Neural cell (in vitro differentiated cells): ENCODE measurements around the gene LIMCH1. TPM values are rescaled to one million over a fixed set of nuclear protein-coding genes. Genes with fewer than 3 reads are reported as not detected.
"Not testable (repeated sequence)": the region's sequence is repeated elsewhere in the genome, so short reads cannot be mapped to it uniquely, and the experiment has no call there.

ENCODE experiments used
- H2AFZ ChIP-seq: fragments of 200-600, 300-800 bp; sonication (generic), shearing (Covaris generic); 2 replicates; pipeline ENCODE4 v1.6.0; 2014; ENCODE audit warnings: low read depth, mild to moderate bottlenecking, antibody characterized with exemption, low read length, moderate library complexity
- H3F3A ChIP-seq: fragments of 200-600 bp; shearing (Covaris generic); 2 replicates; pipeline ENCODE4 v1.6.1; 2016; ENCODE audit warnings: mild to moderate bottlenecking, moderate library complexity, mixed read lengths, antibody characterized with exemption, low read length; ENCODE audit not compliant: insufficient read depth, poor library complexity, severe bottlenecking
- H3K27ac ChIP-seq: fragments of 200-600, 300-800 bp; sonication (generic), shearing (Covaris generic); 2 replicates; pipeline ENCODE4 v1.5.1; 2014; ENCODE audit warnings: mild to moderate bottlenecking, low read length, moderate library complexity
- H3K27me3 ChIP-seq: fragments of 300-800, 200-600 bp; sonication (generic), shearing (Covaris generic); 2 replicates; pipeline ENCODE4 v1.6.0; 2014; ENCODE audit warnings: mild to moderate bottlenecking, low read depth, low read length, moderate library complexity; ENCODE audit not compliant: insufficient read depth
- H3K36me3 ChIP-seq: fragments of 300-800, 200-600 bp; sonication (generic), shearing (Covaris generic); 2 replicates; pipeline ENCODE4 v1.5.1; 2014; ENCODE audit warnings: mild to moderate bottlenecking, antibody characterized with exemption, low read length, moderate library complexity; ENCODE audit not compliant: insufficient read depth
- H3K4me2 ChIP-seq: fragments of 300-800, 200-600 bp; sonication (generic), shearing (Covaris generic); 2 replicates; pipeline ENCODE4 v1.6.0; 2014; ENCODE audit warnings: mild to moderate bottlenecking, low read length
- H3K4me3 ChIP-seq: fragments of 300-800, 200-600 bp; sonication (generic), shearing (Covaris generic); 2 replicates; pipeline ENCODE4 v1.5.1; 2014; ENCODE audit warnings: mild to moderate bottlenecking, low read length, moderate library complexity
- H3K79me2 ChIP-seq: fragments of 200-600 bp; shearing (Covaris generic); replicated peaks from 2 replicates; pipeline ENCODE4 v1.6.0; 2014; ENCODE audit warnings: mild to moderate bottlenecking, low read length, moderate library complexity; ENCODE audit not compliant: insufficient read depth
- H3K9ac ChIP-seq: fragments of 300-800, 200-600 bp; sonication (generic), shearing (Covaris generic); 2 replicates; pipeline ENCODE4 v1.6.1; 2016; ENCODE audit warnings: mild to moderate bottlenecking, low read length, mixed read lengths
- H3K9me2 ChIP-seq: fragments of 200-600 bp; shearing (Covaris generic); 2 replicates; pipeline ENCODE4 v1.6.1; 2016; ENCODE audit warnings: mild to moderate bottlenecking, low read length, mixed read lengths; ENCODE audit not compliant: insufficient read depth
- H3K9me3 ChIP-seq: fragments of 200-600, 300-800 bp; sonication (generic), shearing (Covaris generic); 2 replicates; pipeline ENCODE4 v1.6.1; 2016; ENCODE audit warnings: mild to moderate bottlenecking, mixed run types, low read length, moderate library complexity, mixed read lengths
- H4K20me1 ChIP-seq: fragments of 200-600 bp; shearing (Covaris generic); 2 replicates; pipeline ENCODE4 v1.6.1; 2016; ENCODE audit warnings: mild to moderate bottlenecking, mixed run types; ENCODE audit not compliant: insufficient read depth
- CTCF ChIP-seq: fragments of 450-650 bp; IDR thresholded peaks from 2 replicates; pipeline ENCODE4 v1.5.1; 2014; ENCODE audit warnings: antibody characterized with exemption, mild to moderate bottlenecking, moderate library complexity; ENCODE audit not compliant: poor library complexity, severe bottlenecking
- EP300 ChIP-seq: fragments of 450-650 bp; conservative IDR thresholded peaks from 2 replicates; pipeline ENCODE4 v1.6.1; 2014; ENCODE audit warnings: antibody characterized with exemption, mild to moderate bottlenecking, moderate library complexity; ENCODE audit not compliant: poor library complexity, severe bottlenecking
- EZH2 ChIP-seq: fragments of 200-600, 300-800 bp; shearing (Covaris generic), sonication (generic); IDR thresholded peaks from 2 replicates; pipeline ENCODE4 v1.6.1; 2014; ENCODE audit warnings: antibody characterized with exemption, low read length, borderline replicate concordance, mild to moderate bottlenecking; ENCODE audit not compliant: insufficient read depth, poor library complexity, severe bottlenecking
- MXI1 ChIP-seq: fragments of 450-650 bp; conservative IDR thresholded peaks from 2 replicates; pipeline ENCODE4 v1.6.1; 2014; ENCODE audit warnings: antibody characterized with exemption, mild to moderate bottlenecking; ENCODE audit not compliant: poor library complexity, severe bottlenecking
- POLR2AphosphoS5 ChIP-seq: IDR thresholded peaks from 2 replicates; pipeline ENCODE4 v1.6.1; 2012
- RAD21 ChIP-seq: fragments of 450-650 bp; conservative IDR thresholded peaks from 2 replicates; pipeline ENCODE4 v1.6.1; 2014; ENCODE audit warnings: antibody characterized with exemption, mild to moderate bottlenecking, moderate library complexity
- REST ChIP-seq: IDR thresholded peaks from 2 replicates; pipeline ENCODE4 v1.6.1; 2012; ENCODE audit warnings: borderline replicate concordance
- SMC3 ChIP-seq: fragments of 450-650 bp; conservative IDR thresholded peaks from 2 replicates; pipeline ENCODE4 v1.6.1; 2014; ENCODE audit warnings: antibody characterized with exemption, mild to moderate bottlenecking, moderate library complexity; ENCODE audit not compliant: poor library complexity
- TAF1 ChIP-seq: IDR thresholded peaks from 2 replicates; pipeline ENCODE4 v1.6.1; 2012; ENCODE audit warnings: low read depth
- polyA plus RNA-seq: library from polyadenylated mRNA; depleted of rRNA; stranded (reverse); fragments of >200 nt; gene quantifications from 2 replicates; pipeline ENCODE4 v1.2.3, GENCODE V29; 2014

LIMCH1 gene
- polyA plus RNA-seq, 1 donor from 2014 or later = 9.1 TPM

- H3K9me3 ChIP-seq = no peaks in the 10 kb centered on the region
- H3K27me3 ChIP-seq = no peaks in the 10 kb centered on the region
- H3K4me2 ChIP-seq = no peak overlapping the region
- H3K4me3 ChIP-seq = no peak overlapping the region
- no peak overlapping the region for H2AFZ ChIP-seq
- no peak overlapping the region for H3K9ac ChIP-seq
- TF ChIP-seq REST (no peak), MXI1 (no peak), EZH2 (no peak), TAF1 (no peak), RAD21 (no peak), SMC3 (no peak), POLR2AphosphoS5 (no peak), EP300 (no peak)
- H4K20me1 ChIP-seq = no peaks in the 10 kb centered on the region
- H3K9me2 ChIP-seq = no peaks in the 10 kb centered on the region
- no peaks in the 10 kb centered on the region for H3K79me2 ChIP-seq
- no peaks in the 10 kb centered on the region for H3K36me3 ChIP-seq
- H3K27ac ChIP-seq = no peak overlapping the region
- no peaks in the 10 kb centered on the region for H3F3A ChIP-seq
These were observed 196.4 kb downstream of the LIMCH1 start for GRCh38 chr4:41734371-41734770.

GRCh38 chr4:41737491-41737890 lies 199.5 kb downstream of the LIMCH1 start:
- not testable (repeated sequence) for H2AFZ ChIP-seq, H4K20me1 ChIP-seq, H3K27ac ChIP-seq, H3K4me2 ChIP-seq, H3K79me2 ChIP-seq, H3K9me2 ChIP-seq, H3K9me3 ChIP-seq, H3K36me3 ChIP-seq, H3F3A ChIP-seq, H3K4me3 ChIP-seq, H3K9ac ChIP-seq
- H3K27me3 ChIP-seq = peaks cover 27% of the 10 kb centered on the region

- Histone ChIP-seq H3K9me3 (peaks cover 8% of the 10 kb centered on the region), H3F3A (no peaks in the 10 kb centered on the region), H3K36me3 (no peaks in the 10 kb centered on the region), H2AFZ (no peak overlapping the region), H3K9me2 (no peaks in the 10 kb centered on the region), H4K20me1 (no peaks in the 10 kb centered on the region), H3K9ac (no peak overlapping the region), H3K4me3 (no peak overlapping the region), H3K27me3 (peaks cover 64% of the 10 kb centered on the region), H3K4me2 (no peak overlapping the region), H3K27ac (no peak overlapping the region), H3K79me2 (no peaks in the 10 kb centered on the region)
- no peak for TF ChIP-seq POLR2AphosphoS5
- TF ChIP-seq SMC3 = no peak
- TF ChIP-seq CTCF = no peak
- TF ChIP-seq TAF1 = no peak
- no peak for TF ChIP-seq EZH2
- TF ChIP-seq EP300 = no peak
- no peak for TF ChIP-seq REST
- no peak for TF ChIP-seq RAD21
- no peak for TF ChIP-seq MXI1
These were observed 203.4 kb downstream of the LIMCH1 start for GRCh38 chr4:41741354-41741753.
